Fibroblast of the aortic adventitia (primary cell): ENCODE data around the gene PRG3. TPM values are rescaled to one million over a fixed set of nuclear protein-coding genes. Genes with fewer than 3 reads are reported as not detected.

Experiments
- DNase-seq: peaks from one replicate; pipeline ENCODE4 v3.0.0-alpha.2; 2010; ENCODE audit warnings: low read depth
- H3K4me3 ChIP-seq: 2 replicates; pipeline ENCODE4 v1.5.1; 2011; ENCODE audit warnings: low read depth, mild to moderate bottlenecking, control low read depth, low read length, moderate library complexity
- total RNA-seq: library from RNA; depleted of rRNA; stranded (reverse); fragments of >200 nt; gene quantifications from 2 replicates; pipeline ENCODE4 v1.2.3, GENCODE V29; 2012; ENCODE audit warnings: low replicate concordance
- TF ChIP-seq, protein P1 (sequence below): IDR thresholded peaks from 2 replicates; pipeline ENCODE4 v1.5.1; 2011; ENCODE audit warnings: mild to moderate bottlenecking, low read length, control low read depth, inconsistent platforms; ENCODE audit not compliant: insufficient read depth

Gene PRG3
- total RNA-seq, 1 donor, result not detected

DNA sequence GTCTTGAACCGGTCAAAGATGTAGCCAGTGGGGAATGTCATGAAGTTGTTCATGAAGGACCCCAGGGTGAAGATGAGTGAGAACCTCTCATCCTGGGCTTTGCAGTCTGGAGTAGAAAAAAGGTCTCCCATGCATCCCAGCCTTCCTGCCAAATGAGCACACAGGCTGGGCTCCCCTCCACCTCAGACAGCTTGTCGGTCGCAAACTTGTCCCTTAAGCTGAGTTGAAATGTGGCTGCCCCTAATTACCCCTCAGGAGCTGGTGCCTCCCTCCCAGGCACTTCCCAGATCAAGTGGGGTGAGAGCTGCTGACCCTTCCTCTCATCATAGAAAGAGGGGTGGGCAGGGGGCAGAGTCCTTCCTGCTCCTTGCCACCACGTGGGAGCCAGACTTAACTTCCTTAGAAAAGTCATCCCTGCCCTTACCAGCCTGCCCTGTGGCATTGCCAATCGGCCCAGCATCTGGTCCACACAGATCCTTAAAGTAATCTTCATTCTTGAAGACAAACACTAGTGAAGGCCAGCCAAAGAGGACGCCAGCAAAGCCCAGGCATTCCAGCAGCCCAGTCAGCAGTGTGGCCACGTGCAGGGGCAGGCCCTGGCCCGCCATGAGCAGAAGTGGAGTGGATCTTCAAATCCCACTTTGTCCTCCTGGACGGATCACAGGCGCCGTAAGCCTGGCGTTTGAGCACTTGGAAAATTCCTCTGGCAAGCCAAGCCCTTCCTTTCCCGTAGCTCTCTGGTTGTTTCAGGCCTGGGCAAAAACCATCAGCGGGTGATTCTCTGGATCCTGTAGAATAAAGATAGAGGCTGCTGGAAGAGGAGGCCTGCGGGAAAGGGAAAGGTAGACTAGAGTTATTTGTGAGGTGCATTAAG lies 44.9 kb upstream of the PRG3 start:
- peak overlapping the region; percentile 66 for H3K4me3 ChIP-seq
- DNase-seq, result peak; percentile 80
- TF ChIP-seq, protein P1, sequence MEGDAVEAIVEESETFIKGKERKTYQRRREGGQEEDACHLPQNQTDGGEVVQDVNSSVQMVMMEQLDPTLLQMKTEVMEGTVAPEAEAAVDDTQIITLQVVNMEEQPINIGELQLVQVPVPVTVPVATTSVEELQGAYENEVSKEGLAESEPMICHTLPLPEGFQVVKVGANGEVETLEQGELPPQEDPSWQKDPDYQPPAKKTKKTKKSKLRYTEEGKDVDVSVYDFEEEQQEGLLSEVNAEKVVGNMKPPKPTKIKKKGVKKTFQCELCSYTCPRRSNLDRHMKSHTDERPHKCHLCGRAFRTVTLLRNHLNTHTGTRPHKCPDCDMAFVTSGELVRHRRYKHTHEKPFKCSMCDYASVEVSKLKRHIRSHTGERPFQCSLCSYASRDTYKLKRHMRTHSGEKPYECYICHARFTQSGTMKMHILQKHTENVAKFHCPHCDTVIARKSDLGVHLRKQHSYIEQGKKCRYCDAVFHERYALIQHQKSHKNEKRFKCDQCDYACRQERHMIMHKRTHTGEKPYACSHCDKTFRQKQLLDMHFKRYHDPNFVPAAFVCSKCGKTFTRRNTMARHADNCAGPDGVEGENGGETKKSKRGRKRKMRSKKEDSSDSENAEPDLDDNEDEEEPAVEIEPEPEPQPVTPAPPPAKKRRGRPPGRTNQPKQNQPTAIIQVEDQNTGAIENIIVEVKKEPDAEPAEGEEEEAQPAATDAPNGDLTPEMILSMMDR, result no peak

DNA sequence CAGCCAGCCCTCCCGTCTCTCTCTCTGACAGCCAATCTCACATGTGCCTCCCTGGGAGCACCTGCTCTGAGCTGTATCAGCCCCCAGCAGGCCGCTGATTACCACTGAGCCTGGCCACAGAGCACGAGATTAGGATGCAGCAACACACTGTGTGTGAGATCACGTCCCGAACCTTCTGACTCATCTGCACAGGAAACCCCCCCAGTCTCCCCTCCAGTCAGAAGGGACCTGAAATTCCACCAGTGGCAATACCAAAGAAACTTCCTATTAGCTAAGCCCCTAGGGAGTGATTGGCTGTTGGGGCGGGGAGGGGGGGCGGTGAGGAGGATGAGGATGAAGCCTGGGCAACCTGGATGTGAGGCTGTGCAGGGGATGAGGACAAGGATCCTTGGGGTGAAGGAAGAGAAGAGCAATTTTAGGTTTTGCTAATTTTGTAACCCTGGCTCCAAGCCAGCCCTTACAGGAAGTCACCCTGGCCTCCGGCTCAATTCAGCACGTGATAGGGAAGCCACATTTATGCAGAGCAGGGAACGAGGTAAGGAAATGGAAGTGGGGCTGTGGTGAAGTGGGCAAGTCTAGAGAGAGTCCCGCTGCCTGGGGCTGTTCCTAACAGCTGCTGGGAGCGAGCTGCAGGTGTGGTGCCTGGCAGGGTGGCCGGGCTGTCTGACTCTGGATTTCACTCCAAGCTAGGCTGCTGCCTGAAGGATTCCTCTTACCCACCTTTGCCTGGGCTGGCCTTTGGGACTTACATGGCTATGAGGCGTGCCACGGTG lies 44.0 kb upstream of the PRG3 start:
- TF ChIP-seq, protein P1, result no peak
- H3K4me3 ChIP-seq, result peak overlapping the region; percentile 26
- peak; percentile 89 for DNase-seq

DNA sequence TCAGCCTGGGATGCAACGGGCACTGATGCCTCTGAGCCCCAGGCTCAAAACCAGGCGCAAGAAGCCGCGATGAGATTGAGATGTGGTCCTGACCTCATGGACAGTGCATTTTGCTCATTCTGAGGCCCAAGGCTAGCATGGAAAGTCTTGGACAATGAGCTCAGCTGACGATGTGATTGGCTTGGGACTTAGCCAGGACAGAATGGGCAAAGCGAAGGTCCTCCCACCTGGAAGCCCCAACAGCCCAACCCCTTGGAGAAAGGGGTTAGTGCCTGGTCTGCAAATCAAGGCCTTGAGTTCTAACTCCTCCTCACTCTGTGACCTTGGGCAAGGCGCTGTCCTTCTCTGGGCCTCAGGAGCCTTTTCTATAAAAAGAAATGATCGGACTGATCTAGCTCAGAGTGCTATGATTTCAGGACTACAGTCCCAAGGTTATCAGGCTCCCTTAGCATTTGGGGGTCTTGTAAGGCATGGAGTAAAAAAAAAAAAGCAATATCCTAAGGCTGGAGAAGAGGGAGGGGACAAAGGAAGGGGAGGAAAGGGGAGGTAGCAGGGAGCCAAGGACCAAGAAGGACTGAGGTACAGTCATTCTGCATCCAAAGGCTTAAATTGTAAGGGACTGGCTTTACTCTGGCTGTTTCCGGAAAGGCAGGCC lies 43.3 kb upstream of the PRG3 start:
- no peak for DNase-seq
- peak overlapping the region; percentile 26 for H3K4me3 ChIP-seq

DNA sequence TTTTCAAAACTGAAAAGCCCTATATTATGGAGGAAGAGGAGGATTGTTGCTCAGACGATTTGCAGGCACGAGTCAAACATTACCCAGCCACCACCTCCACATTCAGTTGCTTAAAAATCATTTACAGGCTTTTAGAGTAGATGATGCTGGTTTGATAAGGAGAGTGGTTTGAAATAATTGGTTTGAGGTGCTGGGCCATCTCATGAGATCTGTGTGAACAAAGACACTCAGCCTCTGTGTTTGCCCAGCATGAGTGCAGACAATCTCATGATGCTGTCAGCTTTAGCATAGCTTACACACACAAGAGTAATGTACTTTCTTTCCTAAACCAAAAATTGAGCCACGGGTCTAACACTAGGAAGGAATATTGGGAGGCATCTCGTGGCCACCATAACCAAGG lies 41.7 kb upstream of the PRG3 start:
- no peak overlapping the region for H3K4me3 ChIP-seq
- DNase-seq, result no peak
- TF ChIP-seq, protein P1, result no peak

More for the DNA sequence above, 43.3 kb upstream of the PRG3 start:
- TF ChIP-seq, protein P1, result no peak

DNA sequence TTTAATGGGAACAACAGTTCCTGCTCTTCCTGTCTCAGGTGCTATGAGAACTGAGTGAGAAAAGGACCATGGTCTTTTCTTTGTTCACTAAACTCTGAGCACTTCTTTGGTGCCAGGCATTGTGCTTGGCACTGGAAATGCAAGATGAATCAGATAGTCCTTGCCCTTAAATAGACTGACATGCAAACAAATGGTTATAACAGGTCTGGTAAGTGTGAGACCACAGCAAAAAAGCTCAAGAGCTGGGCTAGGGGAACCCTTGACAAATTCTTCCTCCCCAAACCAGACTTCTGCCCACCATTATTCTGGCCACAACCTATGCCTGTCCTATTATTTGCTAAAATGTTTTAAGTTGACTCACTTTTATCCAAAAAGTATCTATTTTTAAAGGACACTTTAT lies 40.9 kb upstream of the PRG3 start:
- H3K4me3 ChIP-seq, result no peak overlapping the region
- TF ChIP-seq, protein P1, result no peak
- DNase-seq, result no peak

DNA sequence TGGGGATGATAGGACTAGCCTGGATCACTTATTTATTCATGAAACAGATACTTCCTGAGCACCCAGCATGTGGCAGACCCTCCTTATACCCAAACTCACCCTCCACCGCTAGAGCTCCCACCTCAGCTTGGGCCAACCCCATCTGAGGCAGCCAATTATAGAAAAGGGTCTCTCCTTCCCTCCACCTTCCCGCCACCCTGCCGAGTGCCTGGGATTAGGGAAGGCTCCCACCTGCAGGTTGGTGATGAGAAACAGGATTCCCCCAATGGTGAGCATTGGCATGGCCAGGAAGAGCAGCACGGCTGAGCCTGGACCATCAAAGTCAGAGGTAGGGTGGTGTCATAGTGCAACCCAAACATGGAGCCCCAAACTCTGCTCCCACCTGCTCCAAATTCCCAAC lies 40.1 kb upstream of the PRG3 start:
- TF ChIP-seq, protein P1, result no peak
- no peak for DNase-seq

More for the DNA sequence above, 40.1 kb upstream of the PRG3 start:
- H3K4me3 ChIP-seq, result no peak overlapping the region
